Tibial nerve (tissue), 4 donors: ENCODE measurements around the gene AXDND1. TPM values are rescaled to one million over a fixed set of nuclear protein-coding genes. Genes with fewer than 3 reads are reported as not detected.

Experiments used
- DNase-seq, 2 donors: peaks; one replicate each; pipeline ENCODE4 v3.0.0-alpha.2; 2019; ENCODE audit warnings: low spot score in 2 of 2
- H3K27ac ChIP-seq, 4 donors: fragments of 200-600 bp; sonication (generic) in 3 of 4; one replicate each; pipeline ENCODE4 v1.5.1; 2017 to 2019; ENCODE audit warnings: mild to moderate bottlenecking in 1 of 4
- H3K27me3 ChIP-seq, 2 donors: fragments of 200-600 bp; sonication (generic) in 1 of 2; one replicate each; pipeline versions ENCODE4 v1.5.1 to v1.6.0; 2017 to 2019
- H3K36me3 ChIP-seq, 3 donors: fragments of 200-600 bp; sonication (generic); one replicate each; pipeline ENCODE4 v1.5.1; 2018 to 2019
- H3K4me1 ChIP-seq, 4 donors: fragments of 200-600 bp; sonication (generic) in 3 of 4; one replicate each; pipeline ENCODE4 v1.5.1; 2017 to 2019
- H3K4me3 ChIP-seq, 4 donors: fragments of 200-600 bp; sonication (generic) in 3 of 4; one replicate each; pipeline ENCODE4 v1.5.1; 2017 to 2019; ENCODE audit warnings: mild to moderate bottlenecking in 1 of 4, moderate library complexity in 1 of 4
- H3K9me3 ChIP-seq, 4 donors: fragments of 200-600 bp; sonication (generic) in 3 of 4; one replicate each; pipeline ENCODE4 v1.5.1; 2017 to 2019
- EP300 ChIP-seq, 2 donors: sonication (generic); formaldehyde crosslinking; IDR thresholded peaks; one replicate each; pipeline ENCODE4 v1.6.1; 2017; ENCODE audit warnings: antibody characterized with exemption in 2 of 2, mild to moderate bottlenecking in 1 of 2
- POLR2A ChIP-seq, 2 donors: fragments of 450-650 bp; IDR thresholded peaks; one replicate each; pipeline ENCODE4 v1.6.1; 2017; ENCODE audit warnings: antibody characterized with exemption in 2 of 2, mild to moderate bottlenecking in 2 of 2, moderate library complexity in 2 of 2
- WGBS, 2 donors: methylation state at CpG; one replicate each; pipeline ENCODE4 v1.1.5; 2018; 5-methylcytosine and 5-hydroxymethylcytosine counted together
- total RNA-seq, 4 donors: library from RNA; depleted of rRNA; stranded (reverse); fragments of >200 nt; gene quantifications; one replicate each; pipeline ENCODE4 v1.1.0, GENCODE V29; 2016
- TF ChIP-seq, protein P1 (sequence below), 5 experiments: fragments of 200-600 bp in 3 of 5; fragments of 450-650 bp in 2 of 5; sonication (generic) in 3 of 5; IDR thresholded peaks; one replicate each; pipeline ENCODE4 v1.5.1; 2016 to 2019; ENCODE audit warnings: antibody characterized with exemption in 5 of 5, mild to moderate bottlenecking in 3 of 5, moderate library complexity in 2 of 5

AXDND1 gene
- total RNA-seq, 4 donors from 2014 or later, result 0.22 to 1.7 (median 0.30) TPM; not detected in 1

DNA sequence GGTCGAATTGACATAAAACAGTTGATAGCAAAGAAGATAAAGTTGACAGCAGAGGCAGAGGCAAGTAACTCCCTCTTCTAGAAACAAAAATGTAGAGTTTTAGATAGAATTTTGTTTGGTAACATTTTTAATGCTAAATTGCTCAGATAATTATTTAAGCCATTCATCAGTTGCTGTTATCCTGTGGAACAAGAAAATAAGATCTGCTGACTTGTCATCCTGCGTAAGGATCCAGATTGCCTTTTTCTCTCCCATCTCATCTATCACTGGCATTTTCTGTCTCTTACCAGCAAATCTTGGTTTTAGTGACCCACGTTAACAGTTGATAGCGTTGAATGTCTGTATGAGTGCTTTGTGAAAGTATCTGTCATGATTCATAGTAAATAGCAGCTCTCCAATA lies 42.3 kb upstream of the AXDND1 start:
- TF ChIP-seq EP300 (IDR thresholded peaks at IDR 0.05), result no peak
- TF ChIP-seq, protein P1, sequence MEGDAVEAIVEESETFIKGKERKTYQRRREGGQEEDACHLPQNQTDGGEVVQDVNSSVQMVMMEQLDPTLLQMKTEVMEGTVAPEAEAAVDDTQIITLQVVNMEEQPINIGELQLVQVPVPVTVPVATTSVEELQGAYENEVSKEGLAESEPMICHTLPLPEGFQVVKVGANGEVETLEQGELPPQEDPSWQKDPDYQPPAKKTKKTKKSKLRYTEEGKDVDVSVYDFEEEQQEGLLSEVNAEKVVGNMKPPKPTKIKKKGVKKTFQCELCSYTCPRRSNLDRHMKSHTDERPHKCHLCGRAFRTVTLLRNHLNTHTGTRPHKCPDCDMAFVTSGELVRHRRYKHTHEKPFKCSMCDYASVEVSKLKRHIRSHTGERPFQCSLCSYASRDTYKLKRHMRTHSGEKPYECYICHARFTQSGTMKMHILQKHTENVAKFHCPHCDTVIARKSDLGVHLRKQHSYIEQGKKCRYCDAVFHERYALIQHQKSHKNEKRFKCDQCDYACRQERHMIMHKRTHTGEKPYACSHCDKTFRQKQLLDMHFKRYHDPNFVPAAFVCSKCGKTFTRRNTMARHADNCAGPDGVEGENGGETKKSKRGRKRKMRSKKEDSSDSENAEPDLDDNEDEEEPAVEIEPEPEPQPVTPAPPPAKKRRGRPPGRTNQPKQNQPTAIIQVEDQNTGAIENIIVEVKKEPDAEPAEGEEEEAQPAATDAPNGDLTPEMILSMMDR (IDR thresholded peaks at IDR 0.05), result no peak
- TF ChIP-seq POLR2A (IDR thresholded peaks at IDR 0.05), result no peak
- no peaks in the 10 kb centered on the region for H3K27me3 ChIP-seq
- H3K9me3 ChIP-seq, result peaks cover 0 to 20% (median 0%) of the 10 kb centered on the region in 4 donors
- H3K4me1 ChIP-seq, result no peaks in the 10 kb centered on the region
- H3K4me3 ChIP-seq, result no peak overlapping the region
- peaks cover 0 to 42% (median 0%) of the 10 kb centered on the region in 3 donors for H3K36me3 ChIP-seq
- no peak overlapping the region for H3K27ac ChIP-seq
- no peak for DNase-seq
- 86 to 87% methylated on average over 4 of the region's 4 CpGs for WGBS, 2 donors

DNA sequence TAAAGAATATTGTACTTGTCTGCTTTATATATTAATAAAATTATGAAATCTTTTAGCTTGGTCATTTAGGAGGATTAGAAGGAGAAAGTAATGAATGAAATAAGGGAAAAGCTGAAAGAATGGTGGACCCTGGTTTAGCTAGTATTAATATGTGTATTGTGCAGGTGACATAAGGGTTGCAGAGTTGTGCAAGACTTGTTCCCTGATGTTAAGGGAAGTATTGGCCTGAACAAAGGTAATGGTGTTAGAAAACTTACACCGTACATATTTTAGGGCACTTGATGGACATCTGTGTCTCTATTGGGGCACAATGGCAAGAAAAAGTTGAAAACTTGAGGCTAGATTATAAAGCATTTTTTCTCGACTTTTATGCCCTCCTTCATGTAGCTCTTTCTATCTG lies 39.9 kb upstream of the AXDND1 start:
- Histone ChIP-seq H3K4me1 (no peaks in the 10 kb centered on the region), H3K36me3 (peaks cover 0 to 24% (median 0%) of the 10 kb centered on the region in 3 donors), H3K9me3 (peaks cover 0 to 5% (median 0%) of the 10 kb centered on the region in 4 donors), H3K4me3 (no peak overlapping the region), H3K27me3 (no peaks in the 10 kb centered on the region), H3K27ac (no peak overlapping the region)
- WGBS, 2 donors, result 60 to 67% methylated on average over 2 of the region's 2 CpGs
- no peak for TF ChIP-seq POLR2A (IDR thresholded peaks at IDR 0.05)
- no peak for TF ChIP-seq EP300 (IDR thresholded peaks at IDR 0.05)
- TF ChIP-seq, protein P1 (IDR thresholded peaks at IDR 0.05), result no peak
- no peak for DNase-seq

DNA sequence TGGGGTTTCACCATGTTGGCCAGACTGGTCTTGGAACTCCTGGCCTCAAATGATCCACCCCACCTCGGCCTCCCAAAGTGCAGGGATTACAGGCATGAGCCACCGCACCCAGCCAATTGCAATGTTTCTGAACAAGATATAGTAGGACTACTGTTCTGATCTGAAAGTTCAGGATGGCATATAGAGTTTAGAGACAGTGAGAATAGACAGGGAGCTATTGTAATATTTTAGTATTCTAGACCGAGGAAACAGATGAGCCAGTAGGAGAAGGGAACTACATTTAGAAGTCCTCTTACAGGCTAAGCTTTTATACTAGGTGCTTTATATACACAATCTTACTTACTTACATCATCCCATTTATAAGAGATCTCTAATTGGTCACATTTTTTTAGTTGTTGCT lies 39.0 kb upstream of the AXDND1 start:
- peaks cover 0 to 18% (median 0%) of the 10 kb centered on the region in 3 donors for H3K36me3 ChIP-seq
- H3K4me1 ChIP-seq, result no peaks in the 10 kb centered on the region
- no peak for TF ChIP-seq POLR2A (IDR thresholded peaks at IDR 0.05)
- TF ChIP-seq EP300 (IDR thresholded peaks at IDR 0.05), result no peak
- TF ChIP-seq, protein P1 (IDR thresholded peaks at IDR 0.05), result no peak
- DNase-seq, result no peak
- H3K9me3 ChIP-seq, result no peaks in the 10 kb centered on the region
- H3K27me3 ChIP-seq, result no peaks in the 10 kb centered on the region
- 53 to 66% methylated on average over 3 of the region's 3 CpGs for WGBS, 2 donors
- H3K27ac ChIP-seq, result no peak overlapping the region
- no peak overlapping the region for H3K4me3 ChIP-seq

DNA sequence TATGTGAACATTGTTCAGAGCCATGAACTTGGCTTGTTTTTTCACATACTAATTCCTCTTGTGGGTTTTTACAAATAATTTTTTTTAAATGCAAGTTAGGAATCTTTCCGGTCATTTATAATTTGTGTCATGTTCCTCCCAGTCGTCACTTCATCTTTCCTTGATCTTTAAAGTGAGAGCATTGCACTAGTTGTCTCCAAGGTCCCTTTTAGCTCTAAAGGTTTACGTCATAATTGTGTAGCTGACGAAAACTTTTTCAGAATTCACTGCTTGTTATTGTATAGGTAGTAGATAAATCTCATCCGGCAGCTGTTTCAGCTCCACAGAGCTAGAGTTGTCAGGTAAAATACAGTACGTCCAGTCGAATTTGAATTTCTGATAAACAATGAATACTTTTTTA lies 38.6 kb upstream of the AXDND1 start:
- no peaks in the 10 kb centered on the region for H3K9me3 ChIP-seq
- 88 to 91% methylated on average over 7 of the region's 7 CpGs for WGBS, 2 donors
- TF ChIP-seq, protein P1 (IDR thresholded peaks at IDR 0.05), result no peak
- no peak for TF ChIP-seq POLR2A (IDR thresholded peaks at IDR 0.05)
- no peak for TF ChIP-seq EP300 (IDR thresholded peaks at IDR 0.05)
- peaks cover 0 to 15% (median 0%) of the 10 kb centered on the region in 3 donors for H3K36me3 ChIP-seq
- no peaks in the 10 kb centered on the region for H3K4me1 ChIP-seq
- no peak overlapping the region for H3K27ac ChIP-seq
- H3K4me3 ChIP-seq, result no peak overlapping the region
- no peaks in the 10 kb centered on the region for H3K27me3 ChIP-seq
- DNase-seq, result no peak

DNA sequence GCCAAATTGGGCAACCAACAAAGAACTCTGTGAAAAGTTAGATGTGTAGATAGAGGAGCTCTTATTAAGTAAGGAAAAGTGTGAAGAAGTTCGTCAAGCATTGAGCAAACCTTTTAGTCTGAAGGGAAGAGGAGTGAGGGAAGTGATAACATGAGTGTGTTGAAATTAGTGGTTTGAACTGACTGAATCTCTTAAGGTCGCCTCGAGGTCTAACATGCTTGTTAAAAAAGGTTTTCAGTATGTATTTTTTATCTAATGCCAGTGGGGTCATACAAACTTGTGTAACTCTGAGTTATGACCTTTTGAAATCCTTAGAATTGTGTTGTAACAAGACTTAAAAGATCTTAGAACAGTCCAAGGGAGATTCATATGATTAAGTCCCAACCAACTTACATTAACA lies 38.1 kb upstream of the AXDND1 start:
- no peak overlapping the region for H3K27ac ChIP-seq
- no peak for DNase-seq
- WGBS, 2 donors, result 72 to 74% methylated on average over 3 of the region's 3 CpGs
- H3K4me1 ChIP-seq, result no peaks in the 10 kb centered on the region
- H3K27me3 ChIP-seq, result no peaks in the 10 kb centered on the region
- no peaks in the 10 kb centered on the region for H3K9me3 ChIP-seq
- TF ChIP-seq POLR2A (IDR thresholded peaks at IDR 0.05) (no peak), EP300 (IDR thresholded peaks at IDR 0.05) (no peak)
- TF ChIP-seq, protein P1 (IDR thresholded peaks at IDR 0.05), result no peak
- no peak overlapping the region for H3K4me3 ChIP-seq
- peaks cover 0 to 15% (median 0%) of the 10 kb centered on the region in 3 donors for H3K36me3 ChIP-seq
